ENCODE results near the gene KCNC2. TPM values are rescaled to one million over a fixed set of nuclear protein-coding genes. Genes with fewer than 3 reads are reported as not detected.

KCNC2 gene
- total and polyA plus RNA-seq, 2 donors (not counting 3 experiments of a cell fraction or from before 2014, with no cell fraction given): not detected

- Histone ChIP-seq H3K4me1 (ENCODE audit: control insufficient read depth, extremely low read depth, insufficient read depth, low read length) (no peaks in the 10 kb centered on the region), H3K36me3 (ENCODE audit: control insufficient read depth in 2 of 2, extremely low read depth in 1 of 2, insufficient read depth in 2 of 2, low read length in 2 of 2) (no peaks in the 10 kb centered on the region), H3K79me2 (ENCODE audit: control insufficient read depth, insufficient read depth, low read length) (no peaks in the 10 kb centered on the region), H3K4me2 (ENCODE audit: insufficient read depth, low read length) (no peak overlapping the region), H3K9me3 (replicated peaks; ENCODE audit: control insufficient read depth, insufficient read depth, low read length) (no peaks in the 10 kb centered on the region), H3K4me3 (replicated peaks in 1 of 3; ENCODE audit: insufficient read depth in 1 of 3, low read depth in 1 of 3, low read length in 3 of 3) (no peak overlapping the region), H2AFZ (ENCODE audit: low read depth, low read length) (no peak overlapping the region), H3K9me1 (replicated peaks; ENCODE audit: control insufficient read depth, extremely low read depth, insufficient read depth, low read length) (no peaks in the 10 kb centered on the region), H3K27me3 (ENCODE audit: control insufficient read depth in 2 of 2, insufficient read depth in 2 of 2, low read length in 2 of 2) (peaks cover 22 to 38% of the 10 kb centered on the region in 2 experiments), H4K20me1 (replicated peaks; ENCODE audit: control insufficient read depth, extremely low read depth, insufficient read depth, low read length) (no peaks in the 10 kb centered on the region), H3K9ac (replicated peaks; ENCODE audit: extremely low read depth, insufficient read depth, low read length) (no peak overlapping the region), H3K27ac (ENCODE audit: insufficient read depth, low read depth, low read length) (no peak overlapping the region)
- FAIRE-seq: no peak
- dilution Hi-C loops (cut with MboI; ENCODE audit: extremely low pct_ligation_motif_present, low sequenced_read_pairs): no loop called here
- ChIA-PET POLR2A (no interaction called here), CTCF (no interaction called here)
- no peak for TF ChIP-seq GATA2 (IDR thresholded peaks at IDR 0.05; ENCODE audit: insufficient read depth, insufficient read length, low read depth, low read length)
- TF ChIP-seq EZH2 (IDR thresholded peaks at IDR 0.05; ENCODE audit: borderline replicate concordance, low read depth, low read length, severe bottlenecking): peak; percentile 80
- no peak for DNase-seq (ENCODE audit: low read depth, low spot score)
- BruUV-seq (replicated peaks): no TSS peak
- intact Hi-C loops (cut with micrococcal nuclease): no loop called here
Observed at GRCh38 chr12:75207338-75208083, 2.1 kb downstream of the KCNC2 start.

GRCh38 chr12:75205558-75205957, 4.1 kb downstream of the KCNC2 start:
- Histone ChIP-seq H3K4me1 (ENCODE audit: control insufficient read depth, extremely low read depth, insufficient read depth, low read length) (no peaks in the 10 kb centered on the region), H2AFZ (ENCODE audit: low read depth, low read length) (no peak overlapping the region), H3K36me3 (ENCODE audit: control insufficient read depth in 2 of 2, extremely low read depth in 1 of 2, insufficient read depth in 2 of 2, low read length in 2 of 2) (no peaks in the 10 kb centered on the region), H3K27me3 (ENCODE audit: control insufficient read depth in 2 of 2, insufficient read depth in 2 of 2, low read length in 2 of 2) (peaks cover 22 to 38% of the 10 kb centered on the region in 2 experiments), H3K27ac (ENCODE audit: insufficient read depth, low read depth, low read length) (no peak overlapping the region), H3K4me3 (replicated peaks in 1 of 3; ENCODE audit: insufficient read depth in 1 of 3, low read depth in 1 of 3, low read length in 3 of 3) (no peak overlapping the region), H3K79me2 (ENCODE audit: control insufficient read depth, insufficient read depth, low read length) (no peaks in the 10 kb centered on the region), H3K9me1 (replicated peaks; ENCODE audit: control insufficient read depth, extremely low read depth, insufficient read depth, low read length) (no peaks in the 10 kb centered on the region), H3K9me3 (replicated peaks; ENCODE audit: control insufficient read depth, insufficient read depth, low read length) (no peaks in the 10 kb centered on the region), H3K9ac (replicated peaks; ENCODE audit: extremely low read depth, insufficient read depth, low read length) (no peak overlapping the region), H4K20me1 (replicated peaks; ENCODE audit: control insufficient read depth, extremely low read depth, insufficient read depth, low read length) (no peaks in the 10 kb centered on the region), H3K4me2 (ENCODE audit: insufficient read depth, low read length) (no peak overlapping the region)
- no peak for TF ChIP-seq MAX (IDR thresholded peaks at IDR 0.05; ENCODE audit: insufficient read depth, insufficient read length)
- FAIRE-seq (no peak), DNase-seq (ENCODE audit: low read depth, low spot score) (no peak)
- no TSS peak for BruUV-seq (replicated peaks)
- dilution Hi-C loops (cut with MboI; ENCODE audit: extremely low pct_ligation_motif_present, low sequenced_read_pairs) (no loop called here), intact Hi-C loops (cut with micrococcal nuclease) (no loop called here)
- ChIA-PET CTCF (no interaction called here), POLR2A (no interaction called here)

All from endothelial cell of umbilical vein (primary cell).